Fibroblast of mammary gland (primary cell): ENCODE results near the gene SLC17A4.

Source experiments
- DNase-seq: peaks from one replicate; pipeline ENCODE4 v3.0.0-alpha.2; 2010; ENCODE audit warnings: low read depth
- H3K4me3 ChIP-seq: 2 replicates; pipeline ENCODE4 v1.5.1; 2011; ENCODE audit warnings: low read depth, mild to moderate bottlenecking, low read length, moderate library complexity; ENCODE audit not compliant: control insufficient read depth
- TF ChIP-seq, protein P1 (sequence below): conservative IDR thresholded peaks from 2 replicates; pipeline ENCODE4 v1.5.1; 2011; ENCODE audit warnings: low read depth, low read length, inconsistent platforms; ENCODE audit not compliant: control insufficient read depth, insufficient read depth

Gene SLC17A4

DNA sequence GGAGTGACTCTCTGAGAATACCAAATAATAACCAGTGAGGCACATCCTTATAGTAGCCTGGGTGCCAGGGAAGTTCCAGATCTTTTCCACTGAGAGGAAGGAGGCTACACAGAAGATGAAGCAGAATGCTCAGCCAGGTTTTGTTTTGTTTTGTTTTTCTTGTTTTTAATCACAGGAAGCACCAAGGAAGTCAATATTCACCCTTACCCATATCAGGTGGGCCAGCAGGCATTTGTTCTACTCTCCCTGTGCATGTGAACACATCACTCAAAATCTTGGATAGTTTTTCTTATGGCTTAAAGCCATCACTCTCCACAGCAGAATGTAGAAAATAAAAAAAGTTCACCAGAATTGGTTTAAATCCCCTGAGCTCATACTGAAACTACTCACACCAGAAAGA, 66.8 kb downstream of the SLC17A4 start:
- DNase-seq, result no peak
- TF ChIP-seq, protein P1, sequence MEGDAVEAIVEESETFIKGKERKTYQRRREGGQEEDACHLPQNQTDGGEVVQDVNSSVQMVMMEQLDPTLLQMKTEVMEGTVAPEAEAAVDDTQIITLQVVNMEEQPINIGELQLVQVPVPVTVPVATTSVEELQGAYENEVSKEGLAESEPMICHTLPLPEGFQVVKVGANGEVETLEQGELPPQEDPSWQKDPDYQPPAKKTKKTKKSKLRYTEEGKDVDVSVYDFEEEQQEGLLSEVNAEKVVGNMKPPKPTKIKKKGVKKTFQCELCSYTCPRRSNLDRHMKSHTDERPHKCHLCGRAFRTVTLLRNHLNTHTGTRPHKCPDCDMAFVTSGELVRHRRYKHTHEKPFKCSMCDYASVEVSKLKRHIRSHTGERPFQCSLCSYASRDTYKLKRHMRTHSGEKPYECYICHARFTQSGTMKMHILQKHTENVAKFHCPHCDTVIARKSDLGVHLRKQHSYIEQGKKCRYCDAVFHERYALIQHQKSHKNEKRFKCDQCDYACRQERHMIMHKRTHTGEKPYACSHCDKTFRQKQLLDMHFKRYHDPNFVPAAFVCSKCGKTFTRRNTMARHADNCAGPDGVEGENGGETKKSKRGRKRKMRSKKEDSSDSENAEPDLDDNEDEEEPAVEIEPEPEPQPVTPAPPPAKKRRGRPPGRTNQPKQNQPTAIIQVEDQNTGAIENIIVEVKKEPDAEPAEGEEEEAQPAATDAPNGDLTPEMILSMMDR, result no peak
- H3K4me3 ChIP-seq, result no peak overlapping the region

DNA sequence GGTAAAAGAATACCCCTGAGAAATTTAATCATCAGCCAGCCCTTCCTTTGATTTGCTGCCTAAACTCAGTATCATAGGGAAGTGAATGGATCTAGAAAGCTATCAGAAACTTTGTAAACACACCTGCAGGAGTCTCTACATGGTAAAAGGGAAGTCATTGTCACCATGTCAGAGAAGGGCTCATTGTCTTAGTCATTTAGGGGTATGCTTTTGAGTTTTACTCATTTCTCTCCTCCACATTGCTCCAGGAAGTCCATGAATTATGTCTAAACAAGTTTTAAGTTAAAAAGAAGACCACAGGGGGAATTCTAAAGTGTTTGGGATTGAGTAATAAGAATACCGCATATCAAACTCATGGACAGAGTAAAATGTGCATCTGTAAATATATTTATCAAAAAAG, 74.8 kb downstream of the SLC17A4 start:
- no peak overlapping the region for H3K4me3 ChIP-seq
- TF ChIP-seq, protein P1, result no peak
- no peak for DNase-seq

DNA sequence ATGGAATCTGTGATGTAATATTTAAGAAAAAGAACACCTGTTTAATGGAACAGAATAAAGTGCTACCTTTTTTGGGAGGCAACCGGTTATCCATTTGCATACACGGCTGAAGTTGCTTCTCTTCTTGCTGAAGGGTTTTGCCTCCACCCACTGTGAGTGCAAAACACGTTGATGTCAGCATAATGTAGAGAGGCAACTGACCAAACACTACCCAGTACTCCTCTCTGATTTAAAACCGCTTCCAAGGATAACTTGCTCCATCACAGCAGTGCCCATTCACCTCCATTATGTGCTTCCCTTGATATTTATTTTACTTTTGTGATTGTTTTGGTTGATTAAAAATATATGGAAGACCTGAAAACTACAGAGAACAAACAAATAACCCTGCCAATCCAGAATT, 75.9 kb downstream of the SLC17A4 start:
- DNase-seq, result no peak
- no peak overlapping the region for H3K4me3 ChIP-seq
- TF ChIP-seq, protein P1, result no peak
